Gastrocnemius medialis (tissue), 4 donors: ENCODE results near the gene CCDC12.

ENCODE experiments used
- POLR2A ChIP-seq, 2 donors: fragments of 450-650 bp; IDR thresholded peaks; one replicate each; pipeline ENCODE4 v1.6.1; 2017; ENCODE audit warnings: antibody characterized with exemption in 2 of 2, mild to moderate bottlenecking in 2 of 2, moderate library complexity in 2 of 2
- TF ChIP-seq, protein P1 (sequence below), 5 experiments: fragments of 450-650 bp in 3 of 5; fragments of 200-600 bp in 2 of 5; sonication (generic) in 2 of 5; IDR thresholded peaks in 4 of 5; conservative IDR thresholded peaks in 1 of 5; 1 replicate in 4 of 5; 2 replicates in 1 of 5; pipeline ENCODE4 v1.5.1; 2016 to 2019; ENCODE audit warnings: antibody characterized with exemption in 5 of 5, mild to moderate bottlenecking in 3 of 5, moderate library complexity in 3 of 5

GRCh38 chr3:46955801-46956259, 20.7 kb downstream of the CCDC12 start:
- TF ChIP-seq POLR2A (IDR thresholded peaks at IDR 0.05) = no peak
- TF ChIP-seq, protein P1, sequence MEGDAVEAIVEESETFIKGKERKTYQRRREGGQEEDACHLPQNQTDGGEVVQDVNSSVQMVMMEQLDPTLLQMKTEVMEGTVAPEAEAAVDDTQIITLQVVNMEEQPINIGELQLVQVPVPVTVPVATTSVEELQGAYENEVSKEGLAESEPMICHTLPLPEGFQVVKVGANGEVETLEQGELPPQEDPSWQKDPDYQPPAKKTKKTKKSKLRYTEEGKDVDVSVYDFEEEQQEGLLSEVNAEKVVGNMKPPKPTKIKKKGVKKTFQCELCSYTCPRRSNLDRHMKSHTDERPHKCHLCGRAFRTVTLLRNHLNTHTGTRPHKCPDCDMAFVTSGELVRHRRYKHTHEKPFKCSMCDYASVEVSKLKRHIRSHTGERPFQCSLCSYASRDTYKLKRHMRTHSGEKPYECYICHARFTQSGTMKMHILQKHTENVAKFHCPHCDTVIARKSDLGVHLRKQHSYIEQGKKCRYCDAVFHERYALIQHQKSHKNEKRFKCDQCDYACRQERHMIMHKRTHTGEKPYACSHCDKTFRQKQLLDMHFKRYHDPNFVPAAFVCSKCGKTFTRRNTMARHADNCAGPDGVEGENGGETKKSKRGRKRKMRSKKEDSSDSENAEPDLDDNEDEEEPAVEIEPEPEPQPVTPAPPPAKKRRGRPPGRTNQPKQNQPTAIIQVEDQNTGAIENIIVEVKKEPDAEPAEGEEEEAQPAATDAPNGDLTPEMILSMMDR (IDR thresholded peaks at IDR 0.05 in 4 of 5, conservative IDR thresholded peaks at IDR 0.05 in 1 of 5) = no peak
